ENCODE data around the gene AK5. TPM values are rescaled to one million over a fixed set of nuclear protein-coding genes. Genes with fewer than 3 reads are reported as not detected.

The AK5 gene
- total and polyA plus RNA-seq, 7 donors = 0.14 to 0.49 (median 0.30) TPM; not detected in 2

DNA sequence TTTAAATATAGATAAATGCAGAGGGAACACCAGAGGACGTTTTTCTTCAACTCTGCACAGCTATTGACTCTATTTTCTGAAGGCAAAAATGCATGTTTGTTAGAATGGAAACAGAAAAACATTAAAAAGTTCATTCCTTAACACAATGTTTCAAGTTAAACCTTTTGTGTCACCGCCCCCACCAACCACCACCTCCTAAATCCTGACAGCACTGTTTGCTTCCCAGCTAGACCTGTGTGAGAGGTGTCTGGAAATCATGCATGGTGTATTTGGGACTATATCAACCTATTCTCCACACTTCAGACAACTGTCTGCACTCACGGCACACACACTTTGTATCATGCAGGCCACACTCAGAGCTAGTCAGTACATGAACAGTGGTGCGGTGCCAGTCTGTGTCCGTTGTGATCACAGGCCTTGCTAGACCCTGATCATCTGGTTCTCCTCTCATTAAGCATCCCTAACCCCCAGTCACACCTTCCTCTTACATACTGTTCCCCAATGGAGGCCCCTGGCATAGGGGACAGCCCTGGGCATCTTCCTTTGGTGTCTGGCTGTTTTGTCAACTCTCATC is 276.9 kb downstream of the AK5 start:
- 91 to 95% (median 95%) methylated on average over 5 of the region's 5 CpGs for WGBS, 3 donors
- intact Hi-C loops (cut with DNase I) = no loop called here
- H3K27ac ChIP-seq = no peak overlapping the region
- ATAC-seq (peak in 1 of 4 donors; percentile 27), DNase-seq (no peak)
- TF ChIP-seq, protein P1, sequence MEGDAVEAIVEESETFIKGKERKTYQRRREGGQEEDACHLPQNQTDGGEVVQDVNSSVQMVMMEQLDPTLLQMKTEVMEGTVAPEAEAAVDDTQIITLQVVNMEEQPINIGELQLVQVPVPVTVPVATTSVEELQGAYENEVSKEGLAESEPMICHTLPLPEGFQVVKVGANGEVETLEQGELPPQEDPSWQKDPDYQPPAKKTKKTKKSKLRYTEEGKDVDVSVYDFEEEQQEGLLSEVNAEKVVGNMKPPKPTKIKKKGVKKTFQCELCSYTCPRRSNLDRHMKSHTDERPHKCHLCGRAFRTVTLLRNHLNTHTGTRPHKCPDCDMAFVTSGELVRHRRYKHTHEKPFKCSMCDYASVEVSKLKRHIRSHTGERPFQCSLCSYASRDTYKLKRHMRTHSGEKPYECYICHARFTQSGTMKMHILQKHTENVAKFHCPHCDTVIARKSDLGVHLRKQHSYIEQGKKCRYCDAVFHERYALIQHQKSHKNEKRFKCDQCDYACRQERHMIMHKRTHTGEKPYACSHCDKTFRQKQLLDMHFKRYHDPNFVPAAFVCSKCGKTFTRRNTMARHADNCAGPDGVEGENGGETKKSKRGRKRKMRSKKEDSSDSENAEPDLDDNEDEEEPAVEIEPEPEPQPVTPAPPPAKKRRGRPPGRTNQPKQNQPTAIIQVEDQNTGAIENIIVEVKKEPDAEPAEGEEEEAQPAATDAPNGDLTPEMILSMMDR (IDR thresholded peaks at IDR 0.05) = no peak
- H3K27me3 ChIP-seq (ENCODE audit: insufficient read depth in 3 of 3, low read length in 2 of 3) = no peaks in the 10 kb centered on the region
- H3K4me1 ChIP-seq = no peaks in the 10 kb centered on the region
- H3K9me3 ChIP-seq = no peaks in the 10 kb centered on the region
- H3K36me3 ChIP-seq (ENCODE audit: insufficient read depth in 1 of 2, low read depth in 1 of 2) = peaks cover 0 to 13% of the 10 kb centered on the region in 2 donors
- no peak overlapping the region for H3K4me3 ChIP-seq

DNA sequence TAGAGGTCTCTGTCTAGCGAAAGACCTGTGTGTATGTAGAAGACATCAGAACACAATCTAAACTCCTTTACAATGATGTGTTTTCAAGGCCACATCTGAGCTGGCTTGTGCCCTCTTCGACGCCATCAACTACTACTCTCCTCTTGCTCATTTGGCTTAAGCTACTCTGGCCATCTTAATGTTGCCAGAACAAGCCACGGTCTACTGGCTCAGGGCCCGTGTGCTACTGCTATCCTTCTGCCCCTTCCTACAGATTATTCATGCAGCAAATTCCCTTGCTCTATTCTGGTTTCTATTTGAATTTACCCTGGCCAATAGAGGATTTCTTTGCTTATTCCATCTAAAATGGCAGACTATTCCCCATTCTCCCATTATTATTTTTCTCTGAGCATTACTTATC is 278.9 kb downstream of the AK5 start:
- intact Hi-C loops (cut with DNase I) = no loop called here
- TF ChIP-seq, protein P1 (IDR thresholded peaks at IDR 0.05) = no peak
- H3K4me3 ChIP-seq = no peak overlapping the region
- H3K36me3 ChIP-seq (ENCODE audit: insufficient read depth in 1 of 2, low read depth in 1 of 2) = peaks cover 0 to 31% of the 10 kb centered on the region in 2 donors
- 60 to 69% (median 61%) methylated on average over 5 of the region's 5 CpGs for WGBS, 3 donors
- H3K9me3 ChIP-seq = no peaks in the 10 kb centered on the region
- no peak for ATAC-seq
- no peak overlapping the region for H3K27ac ChIP-seq
- no peaks in the 10 kb centered on the region for H3K27me3 ChIP-seq (ENCODE audit: insufficient read depth in 3 of 3, low read length in 2 of 3)
- H3K4me1 ChIP-seq = no peaks in the 10 kb centered on the region
- DNase-seq = no peak

- ATAC-seq (no peak), DNase-seq (no peak)
- Histone ChIP-seq H3K27ac (no peak overlapping the region), H3K9me3 (no peaks in the 10 kb centered on the region), H3K36me3 (ENCODE audit: insufficient read depth in 1 of 2, low read depth in 1 of 2) (peaks cover 0 to 51% of the 10 kb centered on the region in 2 donors), H3K4me3 (no peak overlapping the region), H3K27me3 (ENCODE audit: insufficient read depth in 3 of 3, low read length in 2 of 3) (no peaks in the 10 kb centered on the region), H3K4me1 (no peaks in the 10 kb centered on the region)
- TF ChIP-seq, protein P1 (IDR thresholded peaks at IDR 0.05) = no peak
- intact Hi-C loops (cut with DNase I) = no loop called here
- 72 to 78% (median 77%) methylated on average over 3 of the region's 3 CpGs for WGBS, 3 donors
Measured at GRCh38 chr1:77562596-77563150, 280.9 kb downstream of the AK5 start.

DNA sequence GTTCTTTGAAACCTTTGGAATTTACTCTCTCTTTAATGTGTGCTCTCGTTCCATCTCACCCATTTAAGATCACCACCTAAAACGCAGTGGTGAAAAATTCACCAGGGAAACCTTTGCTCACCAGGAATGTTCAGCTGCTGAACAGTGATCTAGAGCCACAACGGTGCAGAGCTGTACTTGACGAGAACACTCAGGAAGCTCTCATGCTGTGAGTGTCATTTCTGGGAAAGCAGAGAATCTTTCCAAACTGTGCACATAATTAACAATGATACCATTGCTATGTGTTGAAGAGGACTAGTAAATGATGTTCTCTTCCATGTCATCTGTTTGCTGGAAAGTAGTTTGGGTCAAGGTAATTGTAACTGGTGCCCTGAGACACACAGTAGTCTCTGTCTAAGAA is 283.5 kb downstream of the AK5 start:
- Histone ChIP-seq H3K9me3 (no peaks in the 10 kb centered on the region), H3K4me3 (no peak overlapping the region), H3K27ac (no peak overlapping the region), H3K4me1 (no peaks in the 10 kb centered on the region), H3K36me3 (ENCODE audit: insufficient read depth in 1 of 2, low read depth in 1 of 2) (peaks cover 0 to 70% of the 10 kb centered on the region in 2 donors), H3K27me3 (ENCODE audit: insufficient read depth in 3 of 3, low read length in 2 of 3) (no peaks in the 10 kb centered on the region)
- intact Hi-C loops (cut with DNase I) = no loop called here
- TF ChIP-seq, protein P1 (IDR thresholded peaks at IDR 0.05) = no peak
- DNase-seq (no peak), ATAC-seq (no peak)
- WGBS, 3 donors = 88 to 94% (median 89%) methylated on average over 4 of the region's 4 CpGs

- Histone ChIP-seq H3K4me3 (no peak overlapping the region), H3K27ac (no peak overlapping the region), H3K36me3 (ENCODE audit: insufficient read depth in 1 of 2, low read depth in 1 of 2) (peaks cover 0 to 88% of the 10 kb centered on the region in 2 donors), H3K9me3 (no peaks in the 10 kb centered on the region), H3K4me1 (no peaks in the 10 kb centered on the region), H3K27me3 (ENCODE audit: insufficient read depth in 3 of 3, low read length in 2 of 3) (no peaks in the 10 kb centered on the region)
- intact Hi-C loops (cut with DNase I) = no loop called here
- DNase-seq = no peak
- TF ChIP-seq, protein P1 (IDR thresholded peaks at IDR 0.05) = no peak
- no peak for ATAC-seq
- 97 to 99% (median 98%) methylated on average over 3 of the region's 3 CpGs for WGBS, 3 donors
Measured at GRCh38 chr1:77571642-77572041, 289.8 kb downstream of the AK5 start.
